GM19463 (cell line): ENCODE data around the gene PBX1.

Experiments used
- ATAC-seq: cut with Tn5 transposase; IDR thresholded peaks from one replicate; pipeline ENCODE4 v1.9.1; 2021; ENCODE audit warnings: mild to moderate bottlenecking, moderate library complexity; ENCODE audit not compliant: unreplicated experiment

Gene PBX1

GRCh38 chr1:164716992-164717703, 158.2 kb downstream of the PBX1 start:
- ATAC-seq = peak; percentile 88

GRCh38 chr1:164718821-164719220, 159.8 kb downstream of the PBX1 start:
- ATAC-seq = no peak

GRCh38 chr1:164719676-164720439, 160.9 kb downstream of the PBX1 start:
- no peak for ATAC-seq

GRCh38 chr1:164720440-164721227, 161.7 kb downstream of the PBX1 start:
- ATAC-seq = no peak

GRCh38 chr1:164721228-164721496, 162.2 kb downstream of the PBX1 start:
- no peak for ATAC-seq

GRCh38 chr1:164723296-164723798, 164.4 kb downstream of the PBX1 start:
- ATAC-seq = no peak

- no peak for ATAC-seq
These were observed 166.4 kb downstream of the PBX1 start for GRCh38 chr1:164725401-164725800.

- no peak for ATAC-seq
These were observed 167.3 kb downstream of the PBX1 start for GRCh38 chr1:164726235-164726634.

- no peak for ATAC-seq
These were observed 169.7 kb downstream of the PBX1 start for GRCh38 chr1:164728719-164729118.

- ATAC-seq = no peak
These were observed 172.3 kb downstream of the PBX1 start for GRCh38 chr1:164731161-164731876.

GRCh38 chr1:164733070-164733469, 174.1 kb downstream of the PBX1 start:
- no peak for ATAC-seq

- no peak for ATAC-seq
These were observed 174.8 kb downstream of the PBX1 start for GRCh38 chr1:164733734-164734133.

- ATAC-seq = no peak
These were observed 176.5 kb downstream of the PBX1 start for GRCh38 chr1:164735315-164736052.

GRCh38 chr1:164736137-164736536, 177.2 kb downstream of the PBX1 start:
- ATAC-seq = no peak

GRCh38 chr1:164739189-164739588, 180.2 kb downstream of the PBX1 start:
- ATAC-seq = no peak

GRCh38 chr1:164740000-164740526, 181.1 kb downstream of the PBX1 start:
- ATAC-seq = no peak

- no peak for ATAC-seq
These were observed 183.8 kb downstream of the PBX1 start for GRCh38 chr1:164742745-164743144.

GRCh38 chr1:164743976-164744375, 185.0 kb downstream of the PBX1 start:
- no peak for ATAC-seq

GRCh38 chr1:164745736-164746135, 186.8 kb downstream of the PBX1 start:
- ATAC-seq = no peak

- no peak for ATAC-seq
These were observed 187.6 kb downstream of the PBX1 start for GRCh38 chr1:164746632-164747031.
